HepG2 (cell line): ENCODE data around the gene SUN5. TPM values are rescaled to one million over a fixed set of nuclear protein-coding genes. Genes with fewer than 3 reads are reported as not detected.
A peak's percentile ranks its signal among the peaks of the same experiment; 100 is the strongest.

Experiments used
- CREM ChIP-seq, 2 experiments: sonication (generic) in 1 of 2; formaldehyde crosslinking in 1 of 2; IDR thresholded peaks; 2 replicates each; pipeline versions ENCODE4 v1.4.0 to v1.6.1; 2016 to 2020; ENCODE audit warnings: antibody characterized with exemption in 1 of 2, mild to moderate bottlenecking in 1 of 2, missing genetic modification reagents in 1 of 2
- ERF ChIP-seq: IDR thresholded peaks from 2 replicates; pipeline ENCODE4 v1.6.1; 2018; ENCODE audit warnings: missing biosample characterization, missing genetic modification reagents
- HMG20B ChIP-seq: conservative IDR thresholded peaks from 2 replicates; pipeline ENCODE4 v1.6.1; 2016; ENCODE audit warnings: missing genetic modification reagents, missing compliant biosample characterization
- HNRNPLL ChIP-seq: fragments of 200-400 bp; formaldehyde crosslinking; IDR thresholded peaks from 2 replicates; pipeline ENCODE4 v1.6.1; 2017; ENCODE audit warnings: mild to moderate bottlenecking, low read depth, low read length; ENCODE audit not compliant: poor library complexity, severe bottlenecking
- HOXA5 ChIP-seq: sonication (generic); formaldehyde crosslinking; IDR thresholded peaks from 2 replicates; pipeline ENCODE4 v1.4.0; 2020; ENCODE audit warnings: missing genetic modification reagents
- KDM1A ChIP-seq: IDR thresholded peaks from 2 replicates; pipeline ENCODE4 v1.6.1; 2016; ENCODE audit warnings: missing compliant biosample characterization
- NR2F6 ChIP-seq, 2 experiments: IDR thresholded peaks; 2 replicates each; pipeline ENCODE4 v1.6.1; 2016; ENCODE audit warnings: antibody characterized with exemption in 1 of 2, mild to moderate bottlenecking in 1 of 2
- PHF21A ChIP-seq: sonication (generic); formaldehyde crosslinking; IDR thresholded peaks from 2 replicates; pipeline ENCODE4 v1.5.0; 2020; ENCODE audit warnings: mild to moderate bottlenecking, missing genetic modification reagents
- PLSCR1 ChIP-seq: sonication (generic); formaldehyde crosslinking; IDR thresholded peaks from 2 replicates; pipeline ENCODE4 v1.5.0; 2020; ENCODE audit warnings: missing genetic modification reagents, mild to moderate bottlenecking, borderline replicate concordance
- POLR2AphosphoS5 ChIP-seq: IDR thresholded peaks from 2 replicates; pipeline ENCODE4 v1.6.1; 2012; ENCODE audit warnings: low read depth, low read length
- RBFOX2 ChIP-seq: fragments of 200-400 bp; formaldehyde crosslinking; IDR thresholded peaks from 2 replicates; pipeline ENCODE4 v1.6.1; 2017; ENCODE audit warnings: low read depth, mild to moderate bottlenecking, low read length
- RBM22 ChIP-seq: fragments of 200-400 bp; formaldehyde crosslinking; optimal IDR thresholded peaks from 2 replicates; pipeline ENCODE3; 2017; ENCODE audit warnings: mild to moderate bottlenecking, low read length, moderate library complexity
- SIN3B ChIP-seq: fragments of 150-350 bp; IDR thresholded peaks from 2 replicates; pipeline ENCODE4 v1.6.1; 2014; ENCODE audit warnings: low read length
- SNAI1 ChIP-seq: sonication (generic); formaldehyde crosslinking; IDR thresholded peaks from 2 replicates; pipeline ENCODE4 v1.5.0; 2020; ENCODE audit warnings: mild to moderate bottlenecking, missing genetic modification reagents, borderline replicate concordance
- STAT6 ChIP-seq: sonication (generic); formaldehyde crosslinking; IDR thresholded peaks from 2 replicates; pipeline ENCODE4 v1.4.0; 2020; ENCODE audit warnings: missing genetic modification reagents, mild to moderate bottlenecking, borderline replicate concordance
- ZFX ChIP-seq: sonication (generic); formaldehyde crosslinking; IDR thresholded peaks from 2 replicates; pipeline ENCODE4 v1.4.0; 2020; ENCODE audit warnings: mild to moderate bottlenecking, low read depth, missing genetic modification reagents, moderate library complexity
- ZNF136 ChIP-seq: sonication (generic); formaldehyde crosslinking; IDR thresholded peaks from 2 replicates; pipeline ENCODE4 v1.8.1; 2022; ENCODE audit warnings: low read depth, mild to moderate bottlenecking, moderate library complexity, missing genetic modification reagents
- ZNF292 ChIP-seq: sonication (generic); formaldehyde crosslinking; IDR thresholded peaks from 2 replicates; pipeline ENCODE4 v1.8.1; 2022; ENCODE audit warnings: mild to moderate bottlenecking, low read depth, missing genetic modification reagents, borderline replicate concordance
- ZNF326 ChIP-seq: sonication (generic); formaldehyde crosslinking; IDR thresholded peaks from 2 replicates; pipeline ENCODE4 v1.4.0; 2020; ENCODE audit warnings: missing genetic modification reagents, borderline replicate concordance
- ZNF543 ChIP-seq: sonication (generic); formaldehyde crosslinking; IDR thresholded peaks from 2 replicates; pipeline ENCODE4 v1.4.0; 2020; ENCODE audit warnings: mild to moderate bottlenecking, missing genetic modification reagents
- ZNF556 ChIP-seq: sonication (generic); formaldehyde crosslinking; IDR thresholded peaks from 2 replicates; pipeline ENCODE4 v1.4.0; 2020; ENCODE audit warnings: mild to moderate bottlenecking, missing genetic modification reagents, borderline replicate concordance
- ZNF660 ChIP-seq: sonication (generic); formaldehyde crosslinking; IDR thresholded peaks from 2 replicates; pipeline ENCODE4 v1.5.1; 2020; ENCODE audit warnings: mild to moderate bottlenecking, low read depth, missing genetic modification reagents, borderline replicate concordance
- ZNF816 ChIP-seq: sonication (generic); formaldehyde crosslinking; IDR thresholded peaks from 2 replicates; pipeline ENCODE4 v1.8.0; 2022; ENCODE audit warnings: missing genetic modification reagents, mild to moderate bottlenecking, borderline replicate concordance
- ZNF839 ChIP-seq: sonication (generic); formaldehyde crosslinking; IDR thresholded peaks from 2 replicates; pipeline ENCODE4 v1.4.0; 2020; ENCODE audit warnings: missing genetic modification reagents, mild to moderate bottlenecking, borderline replicate concordance
- polyA plus RNA-seq, 8 experiments: library from polyadenylated mRNA; depleted of rRNA in 3 of 8; stranded (reverse) in 7 of 8; unstranded in 1 of 8; fragments of >200 nt; fragmentation: Illumina TruSeq in 4 of 8; extraction: Trizol in 4 of 8; gene quantifications; 2 replicates each; pipeline versions ENCODE4 v1.2.1 to v1.2.3, GENCODE V29; 2011 to 2016; ENCODE audit warnings: low read depth in 4 of 8, missing spikeins in 1 of 8, mixed read lengths in 1 of 8; ENCODE audit not compliant: insufficient read depth in 1 of 8
- total RNA-seq, 5 experiments: library from RNA; depleted of rRNA; stranded (reverse); fragments of >200 nt; fragmentation: Illumina TruSeq; extraction: Trizol; gene quantifications; 2 replicates each; pipeline ENCODE4 v1.2.3, GENCODE V29; 2016; ENCODE audit warnings: low read depth in 1 of 5
- TF ChIP-seq, protein P1 (sequence below): sonication (generic); formaldehyde crosslinking; IDR thresholded peaks from 2 replicates; pipeline ENCODE4 v1.5.1; 2020; ENCODE audit warnings: missing genetic modification reagents, mild to moderate bottlenecking, borderline replicate concordance

SUN5 gene
- total and polyA plus RNA-seq, 2 of the 13 experiments (the other 11 are each of a cell fraction or from before 2014, with no cell fraction given) = not detected

GRCh38 chr20:33006776-33007375 lies 2.6 kb upstream of the SUN5 start (continued):
- TF ChIP-seq HNRNPLL (no peak), ZNF292 (CRISPR knock-in tag) (peak; percentile 63; the same call in 1 of the 2 replicates), ZNF136 (no peak), ZNF543 (CRISPR knock-in tag) (no peak), PHF21A (no peak), ZNF839 (CRISPR knock-in tag) (no peak), ERF (CRISPR knock-in tag) (no peak), SNAI1 (CRISPR knock-in tag) (no peak), ZNF660 (no peak), CREM (IDR thresholded peaks at IDR 0.05) (no peak; the same call in 1 of the 2 replicates), CREM (CRISPR knock-in tag; IDR thresholded peaks at IDR 0.05) (no peak), PLSCR1 (no peak), SIN3B (no peak), POLR2AphosphoS5 (no peak; the same call in 1 of the 2 replicates), HOXA5 (CRISPR knock-in tag) (no peak), ZFX (CRISPR knock-in tag) (no peak), ZNF326 (CRISPR knock-in tag) (peak; percentile 82; the same call in 1 of the 2 replicates), KDM1A (CRISPR knock-in tag) (peak; percentile 37; the same call in 1 of the 2 replicates), ZNF556 (CRISPR knock-in tag) (no peak), HMG20B (CRISPR knock-in tag) (no peak), STAT6 (CRISPR knock-in tag) (no peak), NR2F6 (IDR thresholded peaks at IDR 0.05) (peak; percentile 90), NR2F6 (CRISPR knock-in tag; IDR thresholded peaks at IDR 0.05) (peak; percentile 89), RBFOX2 (no peak; the same call in 1 of the 2 replicates), ZNF816 (no peak), RBM22 (no peak)
- TF ChIP-seq, protein P1, sequence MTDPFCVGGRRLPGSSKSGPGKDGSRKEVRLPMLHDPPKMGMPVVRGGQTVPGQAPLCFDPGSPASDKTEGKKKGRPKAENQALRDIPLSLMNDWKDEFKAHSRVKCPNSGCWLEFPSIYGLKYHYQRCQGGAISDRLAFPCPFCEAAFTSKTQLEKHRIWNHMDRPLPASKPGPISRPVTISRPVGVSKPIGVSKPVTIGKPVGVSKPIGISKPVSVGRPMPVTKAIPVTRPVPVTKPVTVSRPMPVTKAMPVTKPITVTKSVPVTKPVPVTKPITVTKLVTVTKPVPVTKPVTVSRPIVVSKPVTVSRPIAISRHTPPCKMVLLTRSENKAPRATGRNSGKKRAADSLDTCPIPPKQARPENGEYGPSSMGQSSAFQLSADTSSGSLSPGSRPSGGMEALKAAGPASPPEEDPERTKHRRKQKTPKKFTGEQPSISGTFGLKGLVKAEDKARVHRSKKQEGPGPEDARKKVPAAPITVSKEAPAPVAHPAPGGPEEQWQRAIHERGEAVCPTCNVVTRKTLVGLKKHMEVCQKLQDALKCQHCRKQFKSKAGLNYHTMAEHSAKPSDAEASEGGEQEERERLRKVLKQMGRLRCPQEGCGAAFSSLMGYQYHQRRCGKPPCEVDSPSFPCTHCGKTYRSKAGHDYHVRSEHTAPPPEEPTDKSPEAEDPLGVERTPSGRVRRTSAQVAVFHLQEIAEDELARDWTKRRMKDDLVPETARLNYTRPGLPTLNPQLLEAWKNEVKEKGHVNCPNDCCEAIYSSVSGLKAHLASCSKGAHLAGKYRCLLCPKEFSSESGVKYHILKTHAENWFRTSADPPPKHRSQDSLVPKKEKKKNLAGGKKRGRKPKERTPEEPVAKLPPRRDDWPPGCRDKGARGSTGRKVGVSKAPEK (CRISPR knock-in tag) = 0 out of 2 replicates have a peak, but pooled peaks have one; percentile 83
